ENCODE data around the gene PNPLA5.

- TF ChIP-seq KDM1A (IDR thresholded peaks at IDR 0.05; ENCODE audit: borderline replicate concordance, low read length), result no peak
- TF ChIP-seq YY1 (IDR thresholded peaks at IDR 0.05; ENCODE audit: low read depth, low read length), result no peak
- TF ChIP-seq, protein P1, sequence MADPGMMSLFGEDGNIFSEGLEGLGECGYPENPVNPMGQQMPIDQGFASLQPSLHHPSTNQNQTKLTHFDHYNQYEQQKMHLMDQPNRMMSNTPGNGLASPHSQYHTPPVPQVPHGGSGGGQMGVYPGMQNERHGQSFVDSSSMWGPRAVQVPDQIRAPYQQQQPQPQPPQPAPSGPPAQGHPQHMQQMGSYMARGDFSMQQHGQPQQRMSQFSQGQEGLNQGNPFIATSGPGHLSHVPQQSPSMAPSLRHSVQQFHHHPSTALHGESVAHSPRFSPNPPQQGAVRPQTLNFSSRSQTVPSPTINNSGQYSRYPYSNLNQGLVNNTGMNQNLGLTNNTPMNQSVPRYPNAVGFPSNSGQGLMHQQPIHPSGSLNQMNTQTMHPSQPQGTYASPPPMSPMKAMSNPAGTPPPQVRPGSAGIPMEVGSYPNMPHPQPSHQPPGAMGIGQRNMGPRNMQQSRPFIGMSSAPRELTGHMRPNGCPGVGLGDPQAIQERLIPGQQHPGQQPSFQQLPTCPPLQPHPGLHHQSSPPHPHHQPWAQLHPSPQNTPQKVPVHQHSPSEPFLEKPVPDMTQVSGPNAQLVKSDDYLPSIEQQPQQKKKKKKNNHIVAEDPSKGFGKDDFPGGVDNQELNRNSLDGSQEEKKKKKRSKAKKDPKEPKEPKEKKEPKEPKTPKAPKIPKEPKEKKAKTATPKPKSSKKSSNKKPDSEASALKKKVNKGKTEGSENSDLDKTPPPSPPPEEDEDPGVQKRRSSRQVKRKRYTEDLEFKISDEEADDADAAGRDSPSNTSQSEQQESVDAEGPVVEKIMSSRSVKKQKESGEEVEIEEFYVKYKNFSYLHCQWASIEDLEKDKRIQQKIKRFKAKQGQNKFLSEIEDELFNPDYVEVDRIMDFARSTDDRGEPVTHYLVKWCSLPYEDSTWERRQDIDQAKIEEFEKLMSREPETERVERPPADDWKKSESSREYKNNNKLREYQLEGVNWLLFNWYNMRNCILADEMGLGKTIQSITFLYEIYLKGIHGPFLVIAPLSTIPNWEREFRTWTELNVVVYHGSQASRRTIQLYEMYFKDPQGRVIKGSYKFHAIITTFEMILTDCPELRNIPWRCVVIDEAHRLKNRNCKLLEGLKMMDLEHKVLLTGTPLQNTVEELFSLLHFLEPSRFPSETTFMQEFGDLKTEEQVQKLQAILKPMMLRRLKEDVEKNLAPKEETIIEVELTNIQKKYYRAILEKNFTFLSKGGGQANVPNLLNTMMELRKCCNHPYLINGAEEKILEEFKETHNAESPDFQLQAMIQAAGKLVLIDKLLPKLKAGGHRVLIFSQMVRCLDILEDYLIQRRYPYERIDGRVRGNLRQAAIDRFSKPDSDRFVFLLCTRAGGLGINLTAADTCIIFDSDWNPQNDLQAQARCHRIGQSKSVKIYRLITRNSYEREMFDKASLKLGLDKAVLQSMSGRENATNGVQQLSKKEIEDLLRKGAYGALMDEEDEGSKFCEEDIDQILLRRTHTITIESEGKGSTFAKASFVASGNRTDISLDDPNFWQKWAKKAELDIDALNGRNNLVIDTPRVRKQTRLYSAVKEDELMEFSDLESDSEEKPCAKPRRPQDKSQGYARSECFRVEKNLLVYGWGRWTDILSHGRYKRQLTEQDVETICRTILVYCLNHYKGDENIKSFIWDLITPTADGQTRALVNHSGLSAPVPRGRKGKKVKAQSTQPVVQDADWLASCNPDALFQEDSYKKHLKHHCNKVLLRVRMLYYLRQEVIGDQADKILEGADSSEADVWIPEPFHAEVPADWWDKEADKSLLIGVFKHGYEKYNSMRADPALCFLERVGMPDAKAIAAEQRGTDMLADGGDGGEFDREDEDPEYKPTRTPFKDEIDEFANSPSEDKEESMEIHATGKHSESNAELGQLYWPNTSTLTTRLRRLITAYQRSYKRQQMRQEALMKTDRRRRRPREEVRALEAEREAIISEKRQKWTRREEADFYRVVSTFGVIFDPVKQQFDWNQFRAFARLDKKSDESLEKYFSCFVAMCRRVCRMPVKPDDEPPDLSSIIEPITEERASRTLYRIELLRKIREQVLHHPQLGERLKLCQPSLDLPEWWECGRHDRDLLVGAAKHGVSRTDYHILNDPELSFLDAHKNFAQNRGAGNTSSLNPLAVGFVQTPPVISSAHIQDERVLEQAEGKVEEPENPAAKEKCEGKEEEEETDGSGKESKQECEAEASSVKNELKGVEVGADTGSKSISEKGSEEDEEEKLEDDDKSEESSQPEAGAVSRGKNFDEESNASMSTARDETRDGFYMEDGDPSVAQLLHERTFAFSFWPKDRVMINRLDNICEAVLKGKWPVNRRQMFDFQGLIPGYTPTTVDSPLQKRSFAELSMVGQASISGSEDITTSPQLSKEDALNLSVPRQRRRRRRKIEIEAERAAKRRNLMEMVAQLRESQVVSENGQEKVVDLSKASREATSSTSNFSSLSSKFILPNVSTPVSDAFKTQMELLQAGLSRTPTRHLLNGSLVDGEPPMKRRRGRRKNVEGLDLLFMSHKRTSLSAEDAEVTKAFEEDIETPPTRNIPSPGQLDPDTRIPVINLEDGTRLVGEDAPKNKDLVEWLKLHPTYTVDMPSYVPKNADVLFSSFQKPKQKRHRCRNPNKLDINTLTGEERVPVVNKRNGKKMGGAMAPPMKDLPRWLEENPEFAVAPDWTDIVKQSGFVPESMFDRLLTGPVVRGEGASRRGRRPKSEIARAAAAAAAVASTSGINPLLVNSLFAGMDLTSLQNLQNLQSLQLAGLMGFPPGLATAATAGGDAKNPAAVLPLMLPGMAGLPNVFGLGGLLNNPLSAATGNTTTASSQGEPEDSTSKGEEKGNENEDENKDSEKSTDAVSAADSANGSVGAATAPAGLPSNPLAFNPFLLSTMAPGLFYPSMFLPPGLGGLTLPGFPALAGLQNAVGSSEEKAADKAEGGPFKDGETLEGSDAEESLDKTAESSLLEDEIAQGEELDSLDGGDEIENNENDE (IDR thresholded peaks at IDR 0.05; ENCODE audit: insufficient replicate concordance, low read length), result no peak
- TF ChIP-seq, protein P2, sequence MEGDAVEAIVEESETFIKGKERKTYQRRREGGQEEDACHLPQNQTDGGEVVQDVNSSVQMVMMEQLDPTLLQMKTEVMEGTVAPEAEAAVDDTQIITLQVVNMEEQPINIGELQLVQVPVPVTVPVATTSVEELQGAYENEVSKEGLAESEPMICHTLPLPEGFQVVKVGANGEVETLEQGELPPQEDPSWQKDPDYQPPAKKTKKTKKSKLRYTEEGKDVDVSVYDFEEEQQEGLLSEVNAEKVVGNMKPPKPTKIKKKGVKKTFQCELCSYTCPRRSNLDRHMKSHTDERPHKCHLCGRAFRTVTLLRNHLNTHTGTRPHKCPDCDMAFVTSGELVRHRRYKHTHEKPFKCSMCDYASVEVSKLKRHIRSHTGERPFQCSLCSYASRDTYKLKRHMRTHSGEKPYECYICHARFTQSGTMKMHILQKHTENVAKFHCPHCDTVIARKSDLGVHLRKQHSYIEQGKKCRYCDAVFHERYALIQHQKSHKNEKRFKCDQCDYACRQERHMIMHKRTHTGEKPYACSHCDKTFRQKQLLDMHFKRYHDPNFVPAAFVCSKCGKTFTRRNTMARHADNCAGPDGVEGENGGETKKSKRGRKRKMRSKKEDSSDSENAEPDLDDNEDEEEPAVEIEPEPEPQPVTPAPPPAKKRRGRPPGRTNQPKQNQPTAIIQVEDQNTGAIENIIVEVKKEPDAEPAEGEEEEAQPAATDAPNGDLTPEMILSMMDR (IDR thresholded peaks at IDR 0.05; ENCODE audit: control extremely low read depth in 1 of 3, insufficient read depth in 1 of 3, low read depth in 1 of 3, low read length in 3 of 3), result no peak
- TF ChIP-seq TCF12 (IDR thresholded peaks at IDR 0.05; ENCODE audit: low read depth, low read length), result no peak
- no peak for TF ChIP-seq HDAC6 (IDR thresholded peaks at IDR 0.05; ENCODE audit: low read depth, low read length)
- TF ChIP-seq RFX5 (IDR thresholded peaks at IDR 0.05; ENCODE audit: borderline replicate concordance, low read depth, low read length), result no peak
Observed at GRCh38 chr22:43893266-43893665, 1.5 kb upstream of the PNPLA5 start.
